Mesenchymal stem cell (in vitro differentiated cells and primary cell): ENCODE data around the gene LRRFIP1.
A peak's percentile ranks its signal among the peaks of the same experiment; 100 is the strongest.

ENCODE experiments used
- DNase-seq: peaks from one replicate; pipeline ENCODE4 v3.0.0-alpha.2; 2013
- H2AFZ ChIP-seq: one replicate; pipeline ENCODE4 v1.6.1; 2013; ENCODE audit warnings: low read depth, mild to moderate bottlenecking, control low read depth, inconsistent platforms, low read length, moderate library complexity
- H2AK5ac ChIP-seq: 2 replicates; pipeline ENCODE4 v1.6.1; 2013; ENCODE audit warnings: low read length, moderate library complexity, mild to moderate bottlenecking, inconsistent platforms; ENCODE audit not compliant: severe bottlenecking
- H2BK120ac ChIP-seq: one replicate; pipeline ENCODE4 v1.6.1; 2013; ENCODE audit warnings: low read depth, mild to moderate bottlenecking, inconsistent platforms, low read length, moderate library complexity
- H2BK12ac ChIP-seq, 2 experiments: one replicate each; pipeline ENCODE4 v1.6.1; 2013; ENCODE audit warnings: inconsistent platforms in 2 of 2, low read length in 2 of 2, mild to moderate bottlenecking in 2 of 2, moderate library complexity in 2 of 2, control low read depth in 1 of 2
- H2BK15ac ChIP-seq: one replicate; pipeline ENCODE4 v1.6.1; 2013; ENCODE audit warnings: mild to moderate bottlenecking, low read depth, inconsistent platforms; ENCODE audit not compliant: poor library complexity, severe bottlenecking
- H2BK5ac ChIP-seq: 2 replicates; pipeline ENCODE4 v1.6.1; 2013; ENCODE audit warnings: low read depth, mild to moderate bottlenecking, low read length, control low read depth, inconsistent platforms; ENCODE audit not compliant: poor library complexity, severe bottlenecking
- H3K14ac ChIP-seq, 2 experiments: one replicate each; pipeline ENCODE4 v1.6.1; 2013; ENCODE audit warnings: inconsistent platforms in 2 of 2, low read length in 2 of 2, control low read depth in 1 of 2, mild to moderate bottlenecking in 1 of 2, moderate library complexity in 1 of 2
- H3K18ac ChIP-seq, 2 experiments: one replicate each; pipeline ENCODE4 v1.6.1; 2013; ENCODE audit warnings: inconsistent platforms in 2 of 2, low read length in 2 of 2, control low read depth in 1 of 2, low read depth in 1 of 2, mild to moderate bottlenecking in 1 of 2
- H3K23ac ChIP-seq, 2 experiments: one replicate each; pipeline ENCODE4 v1.6.1; 2013; ENCODE audit warnings: inconsistent platforms in 2 of 2, low read length in 2 of 2, mild to moderate bottlenecking in 2 of 2, moderate library complexity in 2 of 2, control low read depth in 1 of 2
- H3K27ac ChIP-seq: 2 replicates; pipeline ENCODE4 v1.5.1; 2013; ENCODE audit warnings: mild to moderate bottlenecking, moderate library complexity, low read length, control low read depth, inconsistent platforms; ENCODE audit not compliant: poor library complexity, severe bottlenecking
- H3K27me3 ChIP-seq, 2 experiments: 2 replicates each; pipeline versions ENCODE4 v1.6.1 to v1.7.0; 2013; ENCODE audit warnings: low read length in 2 of 2, mild to moderate bottlenecking in 2 of 2, moderate library complexity in 2 of 2, control low read depth in 1 of 2, inconsistent platforms in 1 of 2; ENCODE audit not compliant: control insufficient read depth in 1 of 2, insufficient read depth in 1 of 2
- H3K36me3 ChIP-seq, 2 experiments: 2 replicates each; pipeline versions ENCODE4 v1.6.1 to v1.7.0; 2013; ENCODE audit warnings: low read length in 2 of 2, control low read depth in 1 of 2, inconsistent platforms in 1 of 2, low read depth in 1 of 2, mild to moderate bottlenecking in 1 of 2; ENCODE audit not compliant: insufficient read depth in 2 of 2, control insufficient read depth in 1 of 2
- H3K4ac ChIP-seq, 2 experiments: one replicate each; pipeline ENCODE4 v1.6.1; 2013; ENCODE audit warnings: inconsistent platforms in 2 of 2, low read length in 2 of 2, mild to moderate bottlenecking in 2 of 2, moderate library complexity in 2 of 2, control low read depth in 1 of 2, low read depth in 1 of 2
- H3K4me1 ChIP-seq: 2 replicates; pipeline ENCODE4 v1.6.1; 2013; ENCODE audit warnings: low read depth, low read length, control low read depth; ENCODE audit not compliant: control insufficient read depth, insufficient read depth
- H3K4me2 ChIP-seq: 2 replicates; pipeline ENCODE4 v1.6.1; 2013; ENCODE audit warnings: low read length, mild to moderate bottlenecking, inconsistent platforms; ENCODE audit not compliant: poor library complexity, severe bottlenecking
- H3K4me3 ChIP-seq, 2 experiments: 2 replicates each; pipeline versions ENCODE4 v1.5.1 to v1.7.0; 2013; ENCODE audit warnings: low read length in 2 of 2, mild to moderate bottlenecking in 2 of 2, control low read depth in 1 of 2, low read depth in 1 of 2; ENCODE audit not compliant: insufficient read depth in 1 of 2
- H3K79me1 ChIP-seq: replicated peaks from 2 replicates; pipeline ENCODE4 v1.6.1; 2013; ENCODE audit warnings: mild to moderate bottlenecking, control low read depth, low read length, inconsistent platforms; ENCODE audit not compliant: poor library complexity, severe bottlenecking
- H3K9ac ChIP-seq: 2 replicates; pipeline ENCODE4 v1.7.0; 2013; ENCODE audit warnings: mild to moderate bottlenecking, low read length, moderate library complexity
- H3K9me3 ChIP-seq: 2 replicates; pipeline ENCODE4 v1.7.0; 2013; ENCODE audit warnings: mild to moderate bottlenecking, low read length; ENCODE audit not compliant: control insufficient read depth
- H4K8ac ChIP-seq: one replicate; pipeline ENCODE4 v1.6.1; 2013; ENCODE audit warnings: inconsistent platforms, mild to moderate bottlenecking, low read length, moderate library complexity
- H4K91ac ChIP-seq: one replicate; pipeline ENCODE4 v1.6.1; 2013; ENCODE audit warnings: mild to moderate bottlenecking, low read length, inconsistent platforms
- WGBS: methylation state at CpG from one replicate; pipeline ENCODE4 v1.1.7; 2013; ENCODE audit warnings: mixed read lengths; 5-methylcytosine and 5-hydroxymethylcytosine counted together

The LRRFIP1 gene

GRCh38 chr2:237642038-237642734 is 14.8 kb downstream of the LRRFIP1 start:
- Histone ChIP-seq H3K79me1 (peaks cover 59% of the 10 kb centered on the region), H3K4me3 (no peak overlapping the region), H4K91ac (no peak overlapping the region), H3K4me1 (peaks cover 11% of the 10 kb centered on the region), H2AFZ (no peak overlapping the region), H2BK5ac (no peak overlapping the region), H2BK12ac (no peak overlapping the region), H3K18ac (no peak overlapping the region), H3K9ac (no peak overlapping the region), H4K8ac (peak overlapping the region; percentile 30), H3K4me2 (no peak overlapping the region), H2AK5ac (no peak overlapping the region), H2BK15ac (no peak overlapping the region), H3K27ac (no peak overlapping the region), H3K14ac (no peak overlapping the region), H3K36me3 (peaks cover 25 to 40% of the 10 kb centered on the region in 2 experiments), H3K4ac (no peak overlapping the region), H3K27me3 (no peaks in the 10 kb centered on the region), H3K23ac (no peak overlapping the region), H2BK120ac (no peak overlapping the region), H3K9me3 (no peaks in the 10 kb centered on the region)
- 97% methylated on average over 12 of the region's 12 CpGs for WGBS
- DNase-seq, result no peak

GRCh38 chr2:237643066-237643465 is 15.7 kb downstream of the LRRFIP1 start:
- H4K8ac ChIP-seq, result no peak overlapping the region
- H3K18ac ChIP-seq, result no peak overlapping the region
- H2AFZ ChIP-seq, result no peak overlapping the region
- peaks cover 11% of the 10 kb centered on the region for H3K4me1 ChIP-seq
- H3K4me3 ChIP-seq, result no peak overlapping the region
- H2BK12ac ChIP-seq, result no peak overlapping the region
- H3K4me2 ChIP-seq, result no peak overlapping the region
- H3K9me3 ChIP-seq, result no peaks in the 10 kb centered on the region
- no peak overlapping the region for H4K91ac ChIP-seq
- H3K23ac ChIP-seq, result no peak overlapping the region
- H2BK5ac ChIP-seq, result no peak overlapping the region
- peaks cover 29 to 42% of the 10 kb centered on the region in 2 experiments for H3K36me3 ChIP-seq
- H3K4ac ChIP-seq, result no peak overlapping the region
- no peak for DNase-seq
- H2AK5ac ChIP-seq, result no peak overlapping the region
- H3K14ac ChIP-seq, result no peak overlapping the region
- 94% methylated on average over 13 of the region's 13 CpGs for WGBS
- no peaks in the 10 kb centered on the region for H3K27me3 ChIP-seq
- no peak overlapping the region for H3K27ac ChIP-seq
- H2BK120ac ChIP-seq, result no peak overlapping the region
- H2BK15ac ChIP-seq, result no peak overlapping the region
- peaks cover 62% of the 10 kb centered on the region for H3K79me1 ChIP-seq
- no peak overlapping the region for H3K9ac ChIP-seq

- 93% methylated on average over 13 of the region's 14 CpGs for WGBS
- H4K8ac ChIP-seq, result no peak overlapping the region
These were observed 16.4 kb downstream of the LRRFIP1 start for GRCh38 chr2:237643582-237644380.

GRCh38 chr2:237644381-237644703 is 17.0 kb downstream of the LRRFIP1 start:
- H4K8ac ChIP-seq, result no peak overlapping the region
- no peak overlapping the region for H3K23ac ChIP-seq
- no peak overlapping the region for H3K18ac ChIP-seq
- H3K4ac ChIP-seq, result no peak overlapping the region
- no peak overlapping the region for H2AFZ ChIP-seq
- no peak overlapping the region for H3K4me3 ChIP-seq
- no peak overlapping the region for H3K27ac ChIP-seq
- H3K36me3 ChIP-seq, result peaks cover 28 to 42% of the 10 kb centered on the region in 2 experiments
- no peaks in the 10 kb centered on the region for H3K9me3 ChIP-seq
- H3K9ac ChIP-seq, result no peak overlapping the region
- H2BK120ac ChIP-seq, result no peak overlapping the region
- H2BK12ac ChIP-seq, result no peak overlapping the region
- no peak overlapping the region for H2BK5ac ChIP-seq
- 100% methylated on average over 4 of the region's 5 CpGs for whole genome bisulfite sequencing
- no peak overlapping the region for H3K14ac ChIP-seq
- H4K91ac ChIP-seq, result no peak overlapping the region
- no peak overlapping the region for H3K4me2 ChIP-seq
- no peaks in the 10 kb centered on the region for H3K27me3 ChIP-seq
- peaks cover 60% of the 10 kb centered on the region for H3K79me1 ChIP-seq
- no peak overlapping the region for H2BK15ac ChIP-seq
- DNase-seq, result no peak
- H2AK5ac ChIP-seq, result no peak overlapping the region
- peaks cover 9% of the 10 kb centered on the region for H3K4me1 ChIP-seq

More at GRCh38 chr2:237643582-237644380, 16.4 kb downstream of the LRRFIP1 start:
- H3K4me1 ChIP-seq, result peaks cover 11% of the 10 kb centered on the region
- H2AK5ac ChIP-seq, result no peak overlapping the region
- H3K27ac ChIP-seq, result no peak overlapping the region
- H2BK5ac ChIP-seq, result no peak overlapping the region
- no peak for DNase-seq
- H2BK12ac ChIP-seq, result no peak overlapping the region
- no peak overlapping the region for H3K4me2 ChIP-seq
- no peak overlapping the region for H2BK120ac ChIP-seq
- H3K9ac ChIP-seq, result no peak overlapping the region
- peaks cover 65% of the 10 kb centered on the region for H3K79me1 ChIP-seq
- no peak overlapping the region for H3K4ac ChIP-seq
- no peak overlapping the region for H3K23ac ChIP-seq
- no peak overlapping the region for H2AFZ ChIP-seq
- no peaks in the 10 kb centered on the region for H3K27me3 ChIP-seq
- no peak overlapping the region for H4K91ac ChIP-seq
- no peaks in the 10 kb centered on the region for H3K9me3 ChIP-seq
- no peak overlapping the region for H3K14ac ChIP-seq
- peaks cover 31 to 42% of the 10 kb centered on the region in 2 experiments for H3K36me3 ChIP-seq
- H2BK15ac ChIP-seq, result no peak overlapping the region
- H3K4me3 ChIP-seq, result no peak overlapping the region
- H3K18ac ChIP-seq, result no peak overlapping the region
